Esophagus mucosa (tissue), 1 donor: Measurements from ENCODE around the gene MUC6. TPM values are rescaled to one million over a fixed set of nuclear protein-coding genes. Genes with fewer than 3 reads are reported as not detected.

Experiments
- ATAC-seq: fragments of 200-7000 bp; cut with Tn5 transposase; one replicate; pipeline ENCODE4 v1.9.1; 2020
- total RNA-seq: library from RNA; stranded (reverse); gene quantifications from one replicate; pipeline ENCODE4 v1.2.4, GENCODE V29; 2023
- donor health status: DM: yes; HTN: yes; CAD: no.

Gene MUC6
- total RNA-seq, 1 donor from 2014 or later: not detected

- no peak for ATAC-seq
Observed at GRCh38 chr11:1034456-1035295, 1.8 kb downstream of the MUC6 start.

- ATAC-seq: no peak
Observed at GRCh38 chr11:1034001-1034400, 2.5 kb downstream of the MUC6 start.

- ATAC-seq: no peak
Observed at GRCh38 chr11:1033016-1033798, 3.3 kb downstream of the MUC6 start.

GRCh38 chr11:1032310-1032891 is 4.1 kb downstream of the MUC6 start:
- ATAC-seq: no peak

GRCh38 chr11:1031121-1031899 is 5.2 kb downstream of the MUC6 start:
- no peak for ATAC-seq

- no peak for ATAC-seq
Observed at GRCh38 chr11:1030556-1030955, 6.0 kb downstream of the MUC6 start.

- no peak for ATAC-seq
Observed at GRCh38 chr11:1030086-1030485, 6.4 kb downstream of the MUC6 start.

GRCh38 chr11:1029654-1030053 is 6.9 kb downstream of the MUC6 start:
- no peak for ATAC-seq

GRCh38 chr11:1029051-1029450 is 7.5 kb downstream of the MUC6 start:
- no peak for ATAC-seq

- ATAC-seq: no peak
Observed at GRCh38 chr11:1028616-1029015, 7.9 kb downstream of the MUC6 start.

GRCh38 chr11:1028291-1028540 is 8.3 kb downstream of the MUC6 start:
- no peak for ATAC-seq

GRCh38 chr11:1027483-1028290 is 8.8 kb downstream of the MUC6 start:
- ATAC-seq: no peak

GRCh38 chr11:1026641-1027482 is 9.7 kb downstream of the MUC6 start:
- ATAC-seq: no peak

- no peak for ATAC-seq
Observed at GRCh38 chr11:1026163-1026450, 10.4 kb downstream of the MUC6 start.

- ATAC-seq: no peak
Observed at GRCh38 chr11:1025410-1026162, 10.9 kb downstream of the MUC6 start.

GRCh38 chr11:1024597-1025409 is 11.7 kb downstream of the MUC6 start:
- ATAC-seq: no peak

GRCh38 chr11:1023811-1024596 is 12.5 kb downstream of the MUC6 start:
- ATAC-seq: no peak

- no peak for ATAC-seq
Observed at GRCh38 chr11:1022908-1023810, 13.4 kb downstream of the MUC6 start.
